NB4 (cell line): ENCODE measurements around the gene FASN.

Source experiments
- CTCF ChIP-seq: IDR thresholded peaks from one replicate; pipeline ENCODE4 v1.5.1; 2012; ENCODE audit warnings: low read depth, low read length
- MAX ChIP-seq: IDR thresholded peaks from 2 replicates; pipeline ENCODE4 v1.6.1; 2011; ENCODE audit warnings: low read depth, low read length
- MYC ChIP-seq: IDR thresholded peaks from 2 replicates; pipeline ENCODE4 v1.6.1; 2011; ENCODE audit warnings: low read depth, low read length
- POLR2A ChIP-seq: IDR thresholded peaks from 2 replicates; pipeline ENCODE4 v1.6.1; 2011; ENCODE audit warnings: mild to moderate bottlenecking; ENCODE audit not compliant: insufficient read length; ENCODE audit errors: extremely low read depth

GRCh38 chr17:82060614-82061013 is 37.4 kb downstream of the FASN start:
- TF ChIP-seq CTCF (no peak), POLR2A (no peak), MYC (no peak), MAX (no peak)
